ENCODE data around the gene DDX6.

GRCh38 chr11:118786657-118787056 is 4.3 kb downstream of the DDX6 start:
- TF ChIP-seq RAD21 (IDR thresholded peaks at IDR 0.05; ENCODE audit: insufficient read depth, low read depth, low read length): no peak
- TF ChIP-seq, protein P1, sequence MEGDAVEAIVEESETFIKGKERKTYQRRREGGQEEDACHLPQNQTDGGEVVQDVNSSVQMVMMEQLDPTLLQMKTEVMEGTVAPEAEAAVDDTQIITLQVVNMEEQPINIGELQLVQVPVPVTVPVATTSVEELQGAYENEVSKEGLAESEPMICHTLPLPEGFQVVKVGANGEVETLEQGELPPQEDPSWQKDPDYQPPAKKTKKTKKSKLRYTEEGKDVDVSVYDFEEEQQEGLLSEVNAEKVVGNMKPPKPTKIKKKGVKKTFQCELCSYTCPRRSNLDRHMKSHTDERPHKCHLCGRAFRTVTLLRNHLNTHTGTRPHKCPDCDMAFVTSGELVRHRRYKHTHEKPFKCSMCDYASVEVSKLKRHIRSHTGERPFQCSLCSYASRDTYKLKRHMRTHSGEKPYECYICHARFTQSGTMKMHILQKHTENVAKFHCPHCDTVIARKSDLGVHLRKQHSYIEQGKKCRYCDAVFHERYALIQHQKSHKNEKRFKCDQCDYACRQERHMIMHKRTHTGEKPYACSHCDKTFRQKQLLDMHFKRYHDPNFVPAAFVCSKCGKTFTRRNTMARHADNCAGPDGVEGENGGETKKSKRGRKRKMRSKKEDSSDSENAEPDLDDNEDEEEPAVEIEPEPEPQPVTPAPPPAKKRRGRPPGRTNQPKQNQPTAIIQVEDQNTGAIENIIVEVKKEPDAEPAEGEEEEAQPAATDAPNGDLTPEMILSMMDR (IDR thresholded peaks at IDR 0.05 in 2 of 3, conservative IDR thresholded peaks at IDR 0.05 in 1 of 3; ENCODE audit: control insufficient read depth in 2 of 3, extremely low read depth in 1 of 3, insufficient read depth in 1 of 3, low read depth in 3 of 3, low read length in 3 of 3): no peak
- no peak for TF ChIP-seq CEBPZ (IDR thresholded peaks at IDR 0.05; ENCODE audit: low read depth, low read length)
- no peak for TF ChIP-seq TARDBP (IDR thresholded peaks at IDR 0.05; ENCODE audit: borderline replicate concordance)
- TF ChIP-seq FOXM1 (IDR thresholded peaks at IDR 0.05; ENCODE audit: low read depth, low read length): no peak
